ENCODE results near the gene ADARB1. TPM values are rescaled to one million over a fixed set of nuclear protein-coding genes. Genes with fewer than 3 reads are reported as not detected.

ADARB1 gene
- total RNA-seq, 4 donors from 2014 or later, result 3.4 to 15.6 (median 5.7) TPM

DNA sequence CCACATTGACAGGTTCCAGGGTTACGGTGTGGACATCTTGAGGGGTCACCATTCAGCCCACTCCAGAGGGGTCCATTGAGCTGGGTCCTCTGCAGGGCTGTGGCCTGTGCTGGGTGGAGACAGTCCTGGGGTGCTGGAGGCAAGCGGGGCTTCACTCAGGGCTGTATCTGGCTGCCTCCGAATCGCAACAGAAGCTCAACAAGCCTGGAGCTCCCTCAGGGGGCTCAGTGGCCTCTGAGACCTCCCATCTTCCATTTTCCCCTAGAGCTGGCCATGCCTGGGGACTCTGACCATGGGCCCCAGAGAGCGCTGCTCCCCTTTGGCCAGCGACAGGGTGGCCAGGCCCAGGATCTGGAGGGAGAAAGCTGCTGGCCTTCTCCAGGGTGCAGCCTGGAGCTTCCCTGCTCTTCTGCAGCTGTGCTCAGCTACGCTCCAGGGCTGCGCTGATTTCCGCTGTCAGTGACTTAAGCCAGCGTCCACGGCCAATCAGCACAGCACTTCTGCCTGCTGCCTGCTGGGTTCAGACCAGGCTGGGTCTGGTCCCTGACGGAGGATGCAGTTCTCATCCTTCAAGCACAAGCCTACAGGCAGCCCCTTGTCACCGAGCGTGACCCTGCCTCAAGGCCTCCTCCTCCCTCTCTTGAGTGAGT, 45.0 kb upstream of the ADARB1 start:
- TF ChIP-seq, protein P1, sequence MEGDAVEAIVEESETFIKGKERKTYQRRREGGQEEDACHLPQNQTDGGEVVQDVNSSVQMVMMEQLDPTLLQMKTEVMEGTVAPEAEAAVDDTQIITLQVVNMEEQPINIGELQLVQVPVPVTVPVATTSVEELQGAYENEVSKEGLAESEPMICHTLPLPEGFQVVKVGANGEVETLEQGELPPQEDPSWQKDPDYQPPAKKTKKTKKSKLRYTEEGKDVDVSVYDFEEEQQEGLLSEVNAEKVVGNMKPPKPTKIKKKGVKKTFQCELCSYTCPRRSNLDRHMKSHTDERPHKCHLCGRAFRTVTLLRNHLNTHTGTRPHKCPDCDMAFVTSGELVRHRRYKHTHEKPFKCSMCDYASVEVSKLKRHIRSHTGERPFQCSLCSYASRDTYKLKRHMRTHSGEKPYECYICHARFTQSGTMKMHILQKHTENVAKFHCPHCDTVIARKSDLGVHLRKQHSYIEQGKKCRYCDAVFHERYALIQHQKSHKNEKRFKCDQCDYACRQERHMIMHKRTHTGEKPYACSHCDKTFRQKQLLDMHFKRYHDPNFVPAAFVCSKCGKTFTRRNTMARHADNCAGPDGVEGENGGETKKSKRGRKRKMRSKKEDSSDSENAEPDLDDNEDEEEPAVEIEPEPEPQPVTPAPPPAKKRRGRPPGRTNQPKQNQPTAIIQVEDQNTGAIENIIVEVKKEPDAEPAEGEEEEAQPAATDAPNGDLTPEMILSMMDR (IDR thresholded peaks at IDR 0.05), result no peak
- TF ChIP-seq POLR2A (IDR thresholded peaks at IDR 0.05), result no peak
- H3K27ac ChIP-seq, result peak overlapping the region; percentile 1 to 75 (median 48)
- no peaks in the 10 kb centered on the region for H3K36me3 ChIP-seq
- no peaks in the 10 kb centered on the region for H3K9me3 ChIP-seq
- H3K4me3 ChIP-seq, result no peak overlapping the region
- 68 to 83% methylated on average over 4 to 12 of the region's 14 CpGs for WGBS, 2 donors
- intact Hi-C loops (cut with DNase I), result no loop called here
- DNase-seq, result no peak
- peaks cover 4 to 54% (median 45%) of the 10 kb centered on the region in 3 donors for H3K4me1 ChIP-seq
- H3K27me3 ChIP-seq, result peaks cover 0 to 36% (median 0%) of the 10 kb centered on the region in 4 donors

DNA sequence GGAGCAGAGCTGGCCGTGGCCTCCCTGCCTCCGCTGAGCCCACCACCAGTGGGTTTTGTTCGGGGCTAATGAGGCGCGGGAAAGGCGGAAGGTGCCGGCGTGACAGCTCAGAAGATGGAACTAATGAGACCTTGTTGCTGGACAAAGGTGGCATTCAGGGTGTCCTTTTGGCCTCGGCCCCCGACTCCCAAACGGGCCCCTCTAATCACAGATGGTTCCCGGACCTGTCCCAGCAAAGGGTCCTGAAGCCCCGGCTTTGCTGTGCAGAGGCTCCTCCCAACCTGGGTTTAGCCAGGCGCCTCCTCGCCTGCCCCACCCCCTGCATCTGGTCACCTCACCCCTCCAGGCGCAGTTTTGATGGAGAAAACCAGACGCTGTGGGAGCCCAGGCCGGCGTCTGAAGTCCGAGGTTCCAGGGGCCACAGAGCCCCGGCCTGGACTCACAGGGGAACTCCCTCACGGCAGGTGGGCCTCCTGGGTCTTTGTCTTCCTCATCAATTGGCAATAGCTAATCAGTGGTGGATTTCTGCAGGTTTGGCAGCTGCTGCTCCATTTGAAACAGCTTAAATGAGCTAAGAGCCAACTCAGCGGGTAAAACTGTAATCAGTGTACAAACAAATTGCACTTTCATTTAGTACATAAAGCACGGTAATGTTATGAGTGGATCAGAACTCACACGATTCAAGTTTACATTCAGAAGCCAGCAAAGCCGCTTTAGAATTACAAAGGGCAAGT, 44.3 kb upstream of the ADARB1 start:
- Histone ChIP-seq H3K27ac (peak overlapping the region; percentile 1 to 75 (median 46)), H3K36me3 (no peaks in the 10 kb centered on the region), H3K4me3 (no peak overlapping the region), H3K27me3 (peaks cover 0 to 36% (median 0%) of the 10 kb centered on the region in 4 donors), H3K4me1 (peaks cover 4 to 61% (median 51%) of the 10 kb centered on the region in 3 donors), H3K9me3 (no peaks in the 10 kb centered on the region)
- TF ChIP-seq, protein P1 (IDR thresholded peaks at IDR 0.05), result no peak
- TF ChIP-seq POLR2A (IDR thresholded peaks at IDR 0.05), result no peak
- 63 to 80% methylated on average over 12 to 14 of the region's 26 CpGs for WGBS, 2 donors
- intact Hi-C loops (cut with DNase I), result no loop called here
- no peak for DNase-seq

DNA sequence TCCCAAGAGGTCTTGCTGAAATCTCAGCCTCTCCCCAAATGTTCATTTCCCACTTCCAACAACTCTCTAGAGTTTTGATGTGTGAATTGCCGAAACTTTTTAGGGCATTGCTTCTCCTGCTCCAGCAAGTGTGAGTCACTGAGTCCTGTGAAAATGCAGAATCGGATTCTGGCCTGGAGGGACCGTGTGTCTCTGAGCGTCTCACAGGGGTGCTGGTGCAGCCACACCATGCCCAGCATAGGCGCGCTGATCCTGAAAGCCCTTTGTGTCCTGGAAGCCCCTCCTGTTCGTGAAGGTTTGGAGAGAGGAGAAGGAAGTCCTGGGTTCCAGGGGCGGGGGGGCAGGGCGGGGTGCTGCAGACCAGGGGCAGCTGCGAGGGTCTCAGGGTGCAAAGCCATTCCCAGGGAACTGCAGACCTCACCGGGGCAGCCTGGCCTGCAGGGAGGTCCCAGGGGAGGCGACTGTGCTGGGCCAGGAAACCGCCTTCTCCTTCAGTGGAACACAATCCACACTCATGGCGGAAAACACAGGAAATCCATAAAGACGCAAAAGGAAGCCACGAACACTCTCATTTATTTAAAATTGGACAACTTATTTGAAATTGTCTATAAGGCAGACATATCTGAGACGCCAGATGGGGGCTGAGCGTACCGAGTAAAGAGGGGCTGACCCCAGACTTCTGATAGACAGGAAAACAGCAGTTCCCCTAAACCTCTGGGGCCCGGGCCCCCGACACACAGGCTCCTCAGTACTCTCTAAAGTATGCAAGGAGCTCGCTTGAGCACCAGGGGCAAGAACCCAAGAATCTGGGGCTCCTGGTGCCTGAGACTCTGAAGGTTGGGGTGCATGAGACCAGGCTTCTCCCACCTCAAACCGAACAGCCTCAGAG, 43.5 kb upstream of the ADARB1 start:
- H3K4me3 ChIP-seq, result peak overlapping the region in 1 of 4 donors; percentile 8
- TF ChIP-seq, protein P1 (IDR thresholded peaks at IDR 0.05), result no peak
- no peak for TF ChIP-seq POLR2A (IDR thresholded peaks at IDR 0.05)
- WGBS, 2 donors, result 61 to 65% methylated on average over 12 to 14 of the region's 23 CpGs
- H3K36me3 ChIP-seq, result no peaks in the 10 kb centered on the region
- H3K9me3 ChIP-seq, result peaks cover 0 to under 1% (median 0%) of the 10 kb centered on the region in 3 donors
- DNase-seq, result no peak
- peak overlapping the region in 3 of 4 donors; percentile 43 to 85 (median 50) for H3K27ac ChIP-seq
- peaks cover 4 to 61% (median 51%) of the 10 kb centered on the region in 3 donors for H3K4me1 ChIP-seq
- intact Hi-C loops (cut with DNase I), result no loop called here
- peaks cover 0 to 36% (median 0%) of the 10 kb centered on the region in 4 donors for H3K27me3 ChIP-seq

DNA sequence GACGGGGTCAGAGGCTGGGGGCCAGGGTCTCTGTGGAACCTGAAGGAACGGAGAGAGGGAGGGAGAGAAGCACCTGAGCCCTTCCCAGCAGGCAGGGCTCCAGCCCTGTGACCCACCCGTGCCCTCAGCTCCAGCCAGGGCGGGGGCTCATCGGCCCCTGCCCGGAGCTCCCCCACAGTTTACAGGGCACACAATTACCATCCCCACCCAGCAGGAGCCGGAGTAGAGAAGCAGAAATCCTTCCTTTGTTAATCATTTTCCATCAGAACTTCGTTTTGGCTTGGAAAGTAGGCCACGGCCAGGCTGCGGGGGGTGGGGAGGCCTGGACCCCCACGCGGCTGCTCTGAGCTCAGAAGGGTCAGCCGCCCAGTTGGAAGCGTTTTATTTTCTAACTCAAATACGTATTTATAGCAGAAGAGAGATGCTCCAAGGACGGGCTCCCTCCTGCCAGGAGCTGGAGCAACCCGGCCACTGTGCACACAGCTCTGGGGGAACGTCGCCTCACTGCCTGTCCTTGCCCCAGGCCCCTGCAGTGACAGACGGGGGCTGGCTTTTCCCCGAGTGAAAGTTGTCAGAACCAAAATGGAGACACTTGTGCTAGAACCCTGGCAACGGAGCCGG, 42.7 kb upstream of the ADARB1 start:
- TF ChIP-seq, protein P1 (IDR thresholded peaks at IDR 0.05), result no peak
- TF ChIP-seq POLR2A (IDR thresholded peaks at IDR 0.05), result no peak
- DNase-seq, result no peak
- intact Hi-C loops (cut with DNase I), result no loop called here
- WGBS, 2 donors, result 65 to 77% methylated on average over 4 of the region's 23 CpGs
- Histone ChIP-seq H3K4me3 (no peak overlapping the region), H3K9me3 (peaks cover 0 to 8% (median 6%) of the 10 kb centered on the region in 3 donors), H3K27me3 (peaks cover 0 to 36% (median 0%) of the 10 kb centered on the region in 4 donors), H3K36me3 (no peaks in the 10 kb centered on the region), H3K27ac (peak overlapping the region in 2 of 4 donors; percentile 50 to 85), H3K4me1 (peaks cover 4 to 61% (median 51%) of the 10 kb centered on the region in 3 donors)
